HCT116 (cell line): ENCODE measurements around the gene ELF5. TPM values are rescaled to one million over a fixed set of nuclear protein-coding genes. Genes with fewer than 3 reads are reported as not detected.

Experiments
- ATAC-seq: fragments of 200-7000 bp; cut with Tn5 transposase; 2 replicates; pipeline ENCODE4 v1.9.1; 2020; ENCODE audit warnings: mild to moderate bottlenecking, moderate library complexity
- BruUV-seq: library from RNA; stranded (reverse); fragments of 400-500 nt; replicated peaks from 2 replicates; lab custom pipeline; 2021; lab: Mats Ljungman, UMichigan
- CTCF ChIA-PET: fragments of 300-600 bp; sonication (Branson Sonifier 250); formaldehyde crosslinking; loops from one replicate; lab custom pipeline; 2021; ENCODE audit warnings: antibody characterized with exemption; lab: Charles Lee
- POLR2A ChIA-PET: fragments of 300-600, 350-600 bp; sonication (Branson Sonifier 250); formaldehyde crosslinking; loops from one replicate; lab custom pipeline; 2021; ENCODE audit warnings: antibody characterized with exemption; lab: Charles Lee
- RAD21 ChIA-PET, 2 experiments: fragments of 300-600 bp; sonication (Branson Sonifier 250); formaldehyde crosslinking; loops; one replicate each; lab custom pipeline; 2023; ENCODE audit warnings: low total read pairs in 2 of 2; ENCODE audit not compliant: uncharacterized antibody in 2 of 2, unreplicated experiment in 2 of 2, low non-redundant PET in 1 of 2; lab: Charles Lee
- DNase-seq: peaks from one replicate; pipeline ENCODE4 v3.0.0-alpha.2; 2010; ENCODE audit warnings: low read depth, low spot score
- H2AFZ ChIP-seq: fragments of 200-600 bp; shearing (Covaris generic), sonication (generic); 2 replicates; pipeline ENCODE4 v1.6.1; 2017; ENCODE audit warnings: low read depth, mixed run types, mixed read lengths, antibody characterized with exemption, low read length; ENCODE audit not compliant: poor library complexity, severe bottlenecking
- H3K27ac ChIP-seq: 2 replicates; pipeline ENCODE4 v1.5.1; 2012; ENCODE audit warnings: low read depth, low read length
- H3K27me3 ChIP-seq: fragments of 200-600 bp; sonication (generic); 2 replicates; pipeline ENCODE4 v1.6.1; 2016; ENCODE audit warnings: mixed run types, low read length, mixed read lengths; ENCODE audit not compliant: insufficient read depth
- H3K36me3 ChIP-seq, 2 experiments: fragments of 200-500 bp in 1 of 2; fragments of 200-600 bp in 1 of 2; sonication (Bioruptor generic) in 1 of 2; sonication (generic) in 1 of 2; 2 replicates each; pipeline versions ENCODE4 v1.5.1 to v1.6.1; 2014 to 2016; ENCODE audit warnings: low read length in 2 of 2, inconsistent platforms in 1 of 2, mixed read lengths in 1 of 2, mixed run types in 1 of 2; ENCODE audit not compliant: insufficient read depth in 2 of 2, control insufficient read depth in 1 of 2
- H3K4me1 ChIP-seq, 2 experiments: fragments of 200-600 bp in 1 of 2; sonication (generic) in 1 of 2; 2 replicates each; pipeline versions ENCODE4 v1.5.1 to v1.6.1; 2012 to 2017; ENCODE audit warnings: low read length in 2 of 2, inconsistent platforms in 1 of 2, mild to moderate bottlenecking in 1 of 2, mixed read lengths in 1 of 2, mixed run types in 1 of 2, moderate library complexity in 1 of 2; ENCODE audit not compliant: insufficient read depth in 2 of 2, control insufficient read depth in 1 of 2
- H3K4me2 ChIP-seq: fragments of 200-600 bp; sonication (generic); 2 replicates; pipeline ENCODE4 v1.6.1; 2017; ENCODE audit warnings: mixed run types, low read length, mixed read lengths
- H3K4me3 ChIP-seq, 2 experiments: fragments of 200-600 bp in 1 of 2; sonication (generic) in 1 of 2; replicated peaks in 1 of 2; 2 replicates each; pipeline ENCODE4 v1.5.1; 2011 to 2016; ENCODE audit warnings: low read length in 2 of 2, control low read depth in 1 of 2, low read depth in 1 of 2, mild to moderate bottlenecking in 1 of 2, mixed read lengths in 1 of 2, mixed run types in 1 of 2
- H3K79me2 ChIP-seq: fragments of 200-600 bp; sonication (generic); 2 replicates; pipeline ENCODE4 v1.6.1; 2017; ENCODE audit warnings: mild to moderate bottlenecking, mixed run types, low read length, moderate library complexity, mixed read lengths; ENCODE audit not compliant: insufficient read depth
- H3K9ac ChIP-seq: fragments of 200-600 bp; sonication (generic); 2 replicates; pipeline ENCODE4 v1.6.1; 2016; ENCODE audit warnings: low read length, mixed read lengths
- H3K9me2 ChIP-seq: fragments of 200-600 bp; sonication (generic), shearing (Covaris generic); 2 replicates; pipeline ENCODE4 v1.6.1; 2017; ENCODE audit warnings: mixed run types, mild to moderate bottlenecking, moderate library complexity; ENCODE audit not compliant: insufficient read depth
- H3K9me3 ChIP-seq, 2 experiments: fragments of 200-500 bp in 1 of 2; fragments of 200-600 bp in 1 of 2; sonication (Bioruptor generic) in 1 of 2; sonication (generic) in 1 of 2; 2 replicates each; pipeline ENCODE4 v1.6.1; 2014 to 2017; ENCODE audit warnings: low read length in 2 of 2, mixed read lengths in 2 of 2, inconsistent platforms in 1 of 2, low read depth in 1 of 2, mild to moderate bottlenecking in 1 of 2, mixed run types in 1 of 2, moderate library complexity in 1 of 2; ENCODE audit not compliant: control insufficient read depth in 1 of 2, insufficient read depth in 1 of 2
- H4K20me1 ChIP-seq: fragments of 200-600 bp; sonication (generic), shearing (Covaris generic); 2 replicates; pipeline ENCODE4 v1.6.1; 2017; ENCODE audit warnings: mixed run types, mild to moderate bottlenecking, moderate library complexity; ENCODE audit not compliant: insufficient read depth
- CBX3 ChIP-seq: IDR thresholded peaks from 2 replicates; pipeline ENCODE4 v1.6.1; 2012; ENCODE audit warnings: low read depth
- EGR1 ChIP-seq: IDR thresholded peaks from 2 replicates; pipeline ENCODE4 v1.6.1; 2012; ENCODE audit warnings: low read depth
- EZH2 ChIP-seq: fragments of 200-600 bp; sonication (generic); IDR thresholded peaks from 2 replicates; pipeline ENCODE4 v1.6.1; 2017; ENCODE audit warnings: antibody characterized with exemption, mixed run types
- EZH2phosphoT487 ChIP-seq: fragments of 200-600 bp; IDR thresholded peaks from 2 replicates; pipeline ENCODE4 v1.6.1; 2018; ENCODE audit warnings: antibody characterized with exemption, borderline replicate concordance
- FOSL1 ChIP-seq: IDR thresholded peaks from 2 replicates; pipeline ENCODE4 v1.6.1; 2012; ENCODE audit warnings: low read depth
- POLR2A ChIP-seq: IDR thresholded peaks from 2 replicates; pipeline ENCODE4 v1.7.0; 2011; ENCODE audit warnings: borderline replicate concordance; ENCODE audit not compliant: insufficient read depth, insufficient read length; ENCODE audit errors: extremely low read depth
- ZFX ChIP-seq: fragments of 450-650 bp; IDR thresholded peaks from 2 replicates; pipeline ENCODE4 v1.6.1; 2017
- ZNF274 ChIP-seq: fragments of 200-500 bp; sonication (Bioruptor generic); IDR thresholded peaks from 2 replicates; pipeline ENCODE4 v1.6.1; 2014; ENCODE audit warnings: mild to moderate bottlenecking, low read depth, low read length, inconsistent platforms
- intact Hi-C: fragments of 100-400 bp; cut with micrococcal nuclease; formaldehyde crosslinking; loops from 2 replicates; pipeline ENCODE4 v1.10.0; 2022
- total RNA-seq: library from RNA; stranded (reverse); gene quantifications from one replicate; pipeline ENCODE4 v1.2.1, GENCODE V29; 2021; ENCODE audit not compliant: unreplicated experiment
- TF ChIP-seq, protein P1 (sequence below), 3 experiments: fragments of 200-600 bp in 1 of 3; sonication (generic) in 1 of 3; IDR thresholded peaks in 2 of 3; conservative IDR thresholded peaks in 1 of 3; 2 replicates each; pipeline ENCODE4 v1.5.1; 2012 to 2017; ENCODE audit warnings: low read depth in 2 of 3, low read length in 2 of 3, antibody characterized with exemption in 1 of 3, borderline replicate concordance in 1 of 3, control low read depth in 1 of 3, mild to moderate bottlenecking in 1 of 3, mixed read lengths in 1 of 3, mixed run types in 1 of 3, moderate library complexity in 1 of 3; ENCODE audit not compliant: insufficient read depth in 1 of 3

ELF5 gene
- total RNA-seq, 1 experiment from 2014 or later: 0.32 TPM

DNA sequence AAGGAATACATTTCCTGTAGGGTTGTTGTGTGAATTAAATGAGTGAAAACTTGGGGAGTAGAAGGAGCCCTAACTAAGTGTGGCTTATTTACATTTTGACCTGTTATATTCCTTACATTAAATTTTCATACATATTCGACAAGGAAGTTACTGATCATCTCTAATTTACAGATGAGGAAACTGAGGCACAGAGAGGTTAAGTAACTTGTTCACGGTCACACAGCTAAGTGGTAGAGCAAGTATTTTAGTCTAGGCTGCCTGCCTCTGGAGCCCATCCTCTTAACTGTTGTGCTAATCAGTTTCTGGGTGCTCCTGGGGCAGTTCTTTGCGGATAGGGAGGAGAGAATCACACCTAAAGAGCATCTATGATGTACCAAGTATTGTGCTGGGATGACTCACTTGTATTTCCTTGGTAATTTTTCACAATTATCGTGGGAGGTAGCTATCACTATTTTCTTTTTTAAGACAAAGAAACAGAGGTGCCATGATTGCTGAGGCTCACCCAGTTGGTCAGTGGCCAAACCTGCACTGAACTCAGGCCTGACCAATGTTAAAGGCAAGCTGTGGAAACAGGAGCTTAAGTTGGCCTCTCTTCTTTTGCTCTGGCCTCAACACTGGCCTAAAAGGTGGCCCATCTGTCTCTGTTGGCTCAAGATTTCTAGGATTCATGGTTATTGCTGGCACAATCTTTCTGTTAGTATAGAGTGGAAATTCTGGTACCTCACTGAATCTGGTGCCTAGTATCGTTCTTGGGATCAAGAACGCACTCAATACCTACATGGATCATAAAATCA lies 2.9 kb upstream of the ELF5 start:
- Histone ChIP-seq H3K79me2 (no peaks in the 10 kb centered on the region), H4K20me1 (no peaks in the 10 kb centered on the region), H2AFZ (no peak overlapping the region), H3K9ac (no peak overlapping the region), H3K9me2 (no peaks in the 10 kb centered on the region), H3K4me3 (no peak overlapping the region), H3K27me3 (no peaks in the 10 kb centered on the region), H3K4me1 (peaks cover 2 to 22% of the 10 kb centered on the region in 2 experiments; a peak in 2 of 4 replicates), H3K36me3 (no peaks in the 10 kb centered on the region), H3K4me2 (no peak overlapping the region), H3K9me3 (no peaks in the 10 kb centered on the region), H3K27ac (no peak overlapping the region)
- intact Hi-C loops: no loop called here
- RAD21 ChIA-PET: no interaction called here
- CTCF ChIA-PET: no interaction called here
- BruUV-seq: no TSS peak
- no peak for ATAC-seq
- DNase-seq: no peak
- POLR2A ChIA-PET: no interaction called here
- TF ChIP-seq ZNF274 (no peak), EGR1 (no peak), CBX3 (no peak)

DNA sequence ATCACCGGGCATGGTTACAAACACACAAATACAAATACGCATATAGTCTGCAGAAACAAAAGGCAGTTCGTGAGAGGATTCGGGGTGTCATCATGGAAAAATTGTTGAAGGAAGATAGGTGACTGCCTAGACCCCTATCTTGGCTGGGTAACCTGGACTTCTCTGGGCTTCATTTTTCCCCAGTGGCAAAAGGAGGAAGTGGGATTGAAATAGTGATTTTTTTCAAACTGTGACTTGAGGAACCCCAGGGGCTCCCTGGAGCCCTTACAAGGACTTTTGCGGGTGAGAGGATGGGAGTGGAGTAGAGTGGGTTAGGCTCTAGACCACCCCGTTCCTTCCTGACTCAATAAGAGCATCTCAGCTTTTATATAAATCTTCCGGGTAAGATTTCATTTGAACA lies 1.0 kb upstream of the ELF5 start:
- H3K27ac ChIP-seq: no peak overlapping the region
- no peak overlapping the region for H3K9ac ChIP-seq
- TF ChIP-seq EZH2 (no peak), EZH2phosphoT487 (no peak), ZFX (no peak), FOSL1 (no peak), POLR2A (no peak)
- TF ChIP-seq, protein P1, sequence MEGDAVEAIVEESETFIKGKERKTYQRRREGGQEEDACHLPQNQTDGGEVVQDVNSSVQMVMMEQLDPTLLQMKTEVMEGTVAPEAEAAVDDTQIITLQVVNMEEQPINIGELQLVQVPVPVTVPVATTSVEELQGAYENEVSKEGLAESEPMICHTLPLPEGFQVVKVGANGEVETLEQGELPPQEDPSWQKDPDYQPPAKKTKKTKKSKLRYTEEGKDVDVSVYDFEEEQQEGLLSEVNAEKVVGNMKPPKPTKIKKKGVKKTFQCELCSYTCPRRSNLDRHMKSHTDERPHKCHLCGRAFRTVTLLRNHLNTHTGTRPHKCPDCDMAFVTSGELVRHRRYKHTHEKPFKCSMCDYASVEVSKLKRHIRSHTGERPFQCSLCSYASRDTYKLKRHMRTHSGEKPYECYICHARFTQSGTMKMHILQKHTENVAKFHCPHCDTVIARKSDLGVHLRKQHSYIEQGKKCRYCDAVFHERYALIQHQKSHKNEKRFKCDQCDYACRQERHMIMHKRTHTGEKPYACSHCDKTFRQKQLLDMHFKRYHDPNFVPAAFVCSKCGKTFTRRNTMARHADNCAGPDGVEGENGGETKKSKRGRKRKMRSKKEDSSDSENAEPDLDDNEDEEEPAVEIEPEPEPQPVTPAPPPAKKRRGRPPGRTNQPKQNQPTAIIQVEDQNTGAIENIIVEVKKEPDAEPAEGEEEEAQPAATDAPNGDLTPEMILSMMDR (IDR thresholded peaks at IDR 0.05 in 2 of 3, conservative IDR thresholded peaks at IDR 0.05 in 1 of 3; ENCODE audit: borderline replicate concordance in 1 of 3, insufficient read depth in 1 of 3, low read depth in 2 of 3, low read length in 2 of 3): 0 out of 6 replicates have a peak, but pooled peaks of 1 of the 3 experiments have one; percentile 12
- RAD21 ChIA-PET: no interaction called here
- no peaks in the 10 kb centered on the region for H4K20me1 ChIP-seq
- no peaks in the 10 kb centered on the region for H3K9me2 ChIP-seq
- POLR2A ChIA-PET: interaction anchor here (1.1 kb wide), 1 partner anchor 10 kb away, joined by 3 read pairs; no protein-coding TSS in a partner anchor
- ATAC-seq (no peak), DNase-seq (no peak)
- no peaks in the 10 kb centered on the region for H3K79me2 ChIP-seq
- H3K4me1 ChIP-seq: peaks cover 2 to 22% of the 10 kb centered on the region in 2 experiments; a peak in 2 of 4 replicates
- intact Hi-C loops: no loop called here
- CTCF ChIA-PET: interaction anchor here (1.1 kb wide), 1 partner anchor 10 kb away, joined by 4 read pairs; no protein-coding TSS in a partner anchor
- no peak overlapping the region for H3K4me3 ChIP-seq
- peak overlapping the region; percentile 51 for H2AFZ ChIP-seq
- no peak overlapping the region for H3K4me2 ChIP-seq
- no peaks in the 10 kb centered on the region for H3K9me3 ChIP-seq
- H3K27me3 ChIP-seq: no peaks in the 10 kb centered on the region
- BruUV-seq: no TSS peak
- H3K36me3 ChIP-seq: no peaks in the 10 kb centered on the region
